Measurements from ENCODE around the gene FAM120B. TPM values are rescaled to one million over a fixed set of nuclear protein-coding genes. Genes with fewer than 3 reads are reported as not detected.

Gene FAM120B
- total RNA-seq, 3 donors from 2014 or later (not counting 1 experiment from before 2014, with no cell fraction given): 37.8 to 55.6 (median 39.9) TPM

GRCh38 chr6:170276369-170277057, 30.0 kb upstream of the FAM120B start:
- ATAC-seq (no peak), DNase-seq (no peak)
- Mint-ChIP-seq H3K4me3 (no peak overlapping the region), H3K27ac (no peak overlapping the region), H3K36me3 (no peaks in the 10 kb centered on the region), H3K27me3 (ENCODE audit: low read depth in 2 of 2) (peaks cover 68 to 72% of the 10 kb centered on the region in 2 donors), H3K4me1 (peaks cover 32 to 54% of the 10 kb centered on the region in 2 donors), H3K9me3 (no peaks in the 10 kb centered on the region)
- Histone ChIP-seq H3K9me3 (ENCODE audit: control insufficient read depth, insufficient read depth, low read length) (no peaks in the 10 kb centered on the region), H3K27ac (ENCODE audit: low read length) (no peak overlapping the region), H3K27me3 (ENCODE audit: control insufficient read depth, insufficient read depth, low read length) (peaks cover 41% of the 10 kb centered on the region), H3K36me3 (ENCODE audit: control insufficient read depth, insufficient read depth, low read length) (no peaks in the 10 kb centered on the region), H3K4me3 (ENCODE audit: low read length) (no peak overlapping the region), H3K4me1 (ENCODE audit: control insufficient read depth, insufficient read depth, low read length) (peaks cover 52% of the 10 kb centered on the region)
- 96% methylated on average over 29 of the region's 29 CpGs for WGBS (ENCODE audit: insufficient coverage)
- no peak for TF ChIP-seq CTCF (IDR thresholded peaks at IDR 0.05)
- intact Hi-C loops (cut with micrococcal nuclease): no loop called here

GRCh38 chr6:170277893-170278742, 28.4 kb upstream of the FAM120B start:
- Mint-ChIP-seq H3K4me1 (peaks cover 20 to 44% of the 10 kb centered on the region in 2 donors), H3K27me3 (ENCODE audit: low read depth in 2 of 2) (peaks cover 64 to 70% of the 10 kb centered on the region in 2 donors), H3K4me3 (no peak overlapping the region), H3K27ac (no peak overlapping the region), H3K9me3 (no peaks in the 10 kb centered on the region), H3K36me3 (no peaks in the 10 kb centered on the region)
- no peak overlapping the region for H3K27ac ChIP-seq (ENCODE audit: low read length)
- WGBS (ENCODE audit: insufficient coverage): 71% methylated on average over 5 of the region's 8 CpGs
- no peaks in the 10 kb centered on the region for H3K36me3 ChIP-seq (ENCODE audit: control insufficient read depth, insufficient read depth, low read length)
- no peak for ATAC-seq
- H3K4me1 ChIP-seq (ENCODE audit: control insufficient read depth, insufficient read depth, low read length): peaks cover 36% of the 10 kb centered on the region
- H3K9me3 ChIP-seq (ENCODE audit: control insufficient read depth, insufficient read depth, low read length): no peaks in the 10 kb centered on the region
- H3K27me3 ChIP-seq (ENCODE audit: control insufficient read depth, insufficient read depth, low read length): peaks cover 34% of the 10 kb centered on the region
- TF ChIP-seq CTCF (IDR thresholded peaks at IDR 0.05): no peak
- intact Hi-C loops (cut with micrococcal nuclease): no loop called here
- peak in 1 of 2 donors; percentile 30 for DNase-seq
- H3K4me3 ChIP-seq (ENCODE audit: low read length): no peak overlapping the region

GRCh38 chr6:170278743-170279094, 27.8 kb upstream of the FAM120B start:
- intact Hi-C loops (cut with micrococcal nuclease): no loop called here
- no peak overlapping the region for H3K4me3 Mint-ChIP-seq
- WGBS (ENCODE audit: insufficient coverage): 6% methylated on average over 9 of the region's 9 CpGs
- H3K27ac Mint-ChIP-seq: no peak overlapping the region
- Histone ChIP-seq H3K4me1 (ENCODE audit: control insufficient read depth, insufficient read depth, low read length) (peaks cover 33% of the 10 kb centered on the region), H3K36me3 (ENCODE audit: control insufficient read depth, insufficient read depth, low read length) (no peaks in the 10 kb centered on the region), H3K4me3 (ENCODE audit: low read length) (no peak overlapping the region), H3K27ac (ENCODE audit: low read length) (no peak overlapping the region), H3K27me3 (ENCODE audit: control insufficient read depth, insufficient read depth, low read length) (peaks cover 28% of the 10 kb centered on the region), H3K9me3 (ENCODE audit: control insufficient read depth, insufficient read depth, low read length) (no peaks in the 10 kb centered on the region)
- no peaks in the 10 kb centered on the region for H3K9me3 Mint-ChIP-seq
- DNase-seq (peak in 1 of 2 donors; percentile 43), ATAC-seq (no peak)
- peaks cover 60 to 67% of the 10 kb centered on the region in 2 donors for H3K27me3 Mint-ChIP-seq (ENCODE audit: low read depth in 2 of 2)
- H3K4me1 Mint-ChIP-seq: peaks cover 16 to 41% of the 10 kb centered on the region in 2 donors
- no peaks in the 10 kb centered on the region for H3K36me3 Mint-ChIP-seq
- no peak for TF ChIP-seq CTCF (IDR thresholded peaks at IDR 0.05)

Measured in natural killer cell (primary cell).